Fibroblast of villous mesenchyme (primary cell): ENCODE results near the gene ATP6V1F. TPM values are rescaled to one million over a fixed set of nuclear protein-coding genes. Genes with fewer than 3 reads are reported as not detected.

Experiments
- DNase-seq: peaks from one replicate; pipeline ENCODE4 v3.0.0-alpha.2; 2010; ENCODE audit warnings: low read depth
- H3K4me3 ChIP-seq: 2 replicates; pipeline ENCODE4 v1.5.1; 2011; ENCODE audit warnings: low read depth, mild to moderate bottlenecking, low read length
- CTCF ChIP-seq: IDR thresholded peaks from 2 replicates; pipeline ENCODE4 v1.5.1; 2012; ENCODE audit warnings: low read depth, mild to moderate bottlenecking, low read length; ENCODE audit not compliant: insufficient read depth
- total RNA-seq: library from RNA; depleted of rRNA; stranded (reverse); fragments of >200 nt; gene quantifications from 2 replicates; pipeline ENCODE4 v1.2.3, GENCODE V29; 2012

ATP6V1F gene
- total RNA-seq, 1 donor = 82.5 TPM

GRCh38 chr7:128856001-128856718 is 6.5 kb upstream of the ATP6V1F start:
- DNase-seq = no peak
- no peak for TF ChIP-seq CTCF

GRCh38 chr7:128858380-128859231 is 4.0 kb upstream of the ATP6V1F start:
- H3K4me3 ChIP-seq = no peak overlapping the region
- TF ChIP-seq CTCF = no peak
- DNase-seq = no peak

More at GRCh38 chr7:128856001-128856718, 6.5 kb upstream of the ATP6V1F start:
- no peak overlapping the region for H3K4me3 ChIP-seq

- H3K4me3 ChIP-seq = no peak overlapping the region
- no peak for TF ChIP-seq CTCF
- DNase-seq = no peak
Measured at GRCh38 chr7:128859232-128860157, 3.2 kb upstream of the ATP6V1F start.

GRCh38 chr7:128860158-128861073 is 2.2 kb upstream of the ATP6V1F start:
- peak; percentile 56 for DNase-seq
- no peak overlapping the region for H3K4me3 ChIP-seq
- TF ChIP-seq CTCF = peak; percentile 25

- TF ChIP-seq CTCF = no peak
- no peak for DNase-seq
- peak overlapping the region; percentile 87 for H3K4me3 ChIP-seq
Measured at GRCh38 chr7:128861957-128862570, 592 bp upstream of the ATP6V1F start.
